Stimulated activated CD4-positive, alpha-beta T cell treated with anti-CD3 and anti-CD28 coated beads, Interleukin-4, amount 100 ng/mL, for 4 hours (primary cell): Measurements from ENCODE around the gene KRTAP12-2.

Experiments used
- DNase-seq, 2 experiments: peaks; one replicate each; pipeline ENCODE4 v3.0.0-alpha.2; 2020

Gene KRTAP12-2, protein sequence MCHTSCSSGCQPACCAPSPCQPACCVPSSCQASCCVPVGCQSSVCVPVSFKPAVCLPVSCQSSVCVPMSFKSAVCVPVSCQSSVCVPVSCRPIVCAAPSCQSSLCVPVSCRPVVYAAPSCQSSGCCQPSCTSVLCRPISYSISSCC

DNA sequence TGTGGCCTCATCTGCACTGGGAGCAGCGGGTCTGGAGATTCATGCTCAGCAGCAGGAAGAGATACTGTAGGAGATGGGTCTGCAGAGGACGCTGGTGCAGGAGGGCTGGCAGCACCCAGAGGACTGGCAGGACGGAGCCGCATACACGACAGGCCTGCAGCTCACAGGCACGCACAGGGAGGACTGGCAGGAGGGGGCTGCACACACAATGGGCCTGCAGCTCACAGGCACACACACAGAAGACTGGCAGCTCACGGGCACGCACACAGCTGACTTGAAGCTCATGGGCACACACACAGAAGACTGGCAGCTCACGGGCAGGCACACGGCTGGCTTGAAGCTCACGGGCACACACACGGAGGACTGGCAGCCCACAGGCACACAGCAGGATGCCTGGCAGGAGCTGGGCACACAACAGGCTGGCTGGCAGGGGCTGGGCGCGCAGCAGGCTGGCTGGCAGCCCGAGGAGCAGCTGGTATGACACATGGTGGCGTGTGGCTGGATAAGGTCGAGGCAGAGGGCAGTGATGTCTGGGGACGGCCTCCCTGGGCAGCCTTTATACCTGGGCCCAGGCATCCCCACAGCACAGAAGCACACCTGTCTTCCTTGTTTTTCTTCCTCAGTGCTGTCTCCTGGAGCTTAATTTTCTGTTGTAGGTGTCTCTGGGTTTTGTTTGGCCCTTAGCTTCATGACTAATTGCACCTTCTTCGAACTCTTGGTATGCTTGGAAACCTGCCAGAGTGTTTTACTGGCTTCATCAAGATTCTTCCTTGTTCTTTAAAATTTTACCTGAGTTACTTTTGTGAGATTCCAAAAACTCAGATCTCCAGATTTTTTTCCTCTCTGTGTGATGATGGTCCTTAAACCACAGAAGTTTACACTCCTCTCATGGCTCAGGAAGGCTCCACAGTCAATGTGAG, at the start of gene KRTAP12-2:
TSS of gene KRTAP12-2 (minus strand) at position 527 of the 920 bp plus-strand sequence. CDS start at position 486, 41 bp downstream.
- no peak for DNase-seq

DNA sequence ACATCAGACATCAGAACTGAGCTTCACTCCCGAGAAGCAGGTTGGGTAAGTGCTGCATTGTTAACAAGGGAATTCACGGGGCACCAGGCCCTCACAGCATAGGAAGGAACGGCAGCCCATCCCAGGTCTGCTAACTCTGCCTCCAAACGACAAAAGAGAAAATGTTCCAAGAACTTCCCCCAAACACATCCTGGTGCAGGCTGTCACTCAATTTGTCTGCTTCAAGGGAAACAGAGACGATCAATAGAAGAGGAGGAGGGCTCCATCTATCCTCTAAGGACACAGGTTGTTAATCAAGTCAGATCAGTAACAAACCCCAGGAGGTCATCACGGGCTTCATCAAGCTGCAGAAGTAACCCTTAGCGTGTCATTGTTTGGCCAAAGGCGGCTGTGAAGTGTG, 48.2 kb upstream of the KRTAP12-2 start:
- no peak for DNase-seq

DNA sequence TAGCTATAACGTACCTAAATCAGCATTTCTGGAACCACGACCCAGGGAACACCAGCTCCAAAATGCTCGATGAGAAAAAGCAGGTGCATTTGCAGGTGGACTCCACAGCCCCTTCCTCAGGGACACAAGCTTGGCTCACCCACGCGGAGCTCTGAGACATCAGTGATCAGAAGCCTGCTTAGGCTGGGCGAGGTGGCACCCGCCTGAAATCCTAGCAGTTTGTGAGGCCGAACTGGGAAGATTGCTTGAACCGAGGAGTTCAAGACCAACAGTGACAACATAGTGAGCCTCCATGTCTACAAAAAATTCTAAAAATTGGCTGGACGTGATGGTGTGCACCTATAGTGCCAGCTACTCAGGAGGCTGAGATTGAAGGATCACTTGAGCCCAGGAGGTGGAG, 47.1 kb upstream of the KRTAP12-2 start:
- no peak for DNase-seq

DNA sequence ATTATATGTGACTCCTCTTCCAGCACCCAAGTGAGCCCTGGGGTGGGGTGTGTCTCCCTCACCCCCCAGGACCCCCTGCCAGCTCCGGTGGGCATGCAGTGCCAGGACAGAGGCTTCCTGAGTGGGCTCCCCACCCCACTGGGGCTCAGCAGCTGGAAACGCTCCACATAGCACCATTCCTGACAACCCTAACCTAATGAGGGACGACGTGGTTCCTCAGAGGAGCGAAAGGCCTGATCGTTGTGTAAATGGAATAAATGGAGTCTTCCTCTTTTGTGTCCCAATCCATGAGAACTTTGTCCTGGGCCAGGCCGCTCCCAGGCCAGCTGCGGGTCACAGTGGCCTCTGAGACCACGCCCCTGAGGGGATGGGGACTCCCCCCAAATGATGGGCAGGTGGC, 46.4 kb upstream of the KRTAP12-2 start:
- no peak for DNase-seq

DNA sequence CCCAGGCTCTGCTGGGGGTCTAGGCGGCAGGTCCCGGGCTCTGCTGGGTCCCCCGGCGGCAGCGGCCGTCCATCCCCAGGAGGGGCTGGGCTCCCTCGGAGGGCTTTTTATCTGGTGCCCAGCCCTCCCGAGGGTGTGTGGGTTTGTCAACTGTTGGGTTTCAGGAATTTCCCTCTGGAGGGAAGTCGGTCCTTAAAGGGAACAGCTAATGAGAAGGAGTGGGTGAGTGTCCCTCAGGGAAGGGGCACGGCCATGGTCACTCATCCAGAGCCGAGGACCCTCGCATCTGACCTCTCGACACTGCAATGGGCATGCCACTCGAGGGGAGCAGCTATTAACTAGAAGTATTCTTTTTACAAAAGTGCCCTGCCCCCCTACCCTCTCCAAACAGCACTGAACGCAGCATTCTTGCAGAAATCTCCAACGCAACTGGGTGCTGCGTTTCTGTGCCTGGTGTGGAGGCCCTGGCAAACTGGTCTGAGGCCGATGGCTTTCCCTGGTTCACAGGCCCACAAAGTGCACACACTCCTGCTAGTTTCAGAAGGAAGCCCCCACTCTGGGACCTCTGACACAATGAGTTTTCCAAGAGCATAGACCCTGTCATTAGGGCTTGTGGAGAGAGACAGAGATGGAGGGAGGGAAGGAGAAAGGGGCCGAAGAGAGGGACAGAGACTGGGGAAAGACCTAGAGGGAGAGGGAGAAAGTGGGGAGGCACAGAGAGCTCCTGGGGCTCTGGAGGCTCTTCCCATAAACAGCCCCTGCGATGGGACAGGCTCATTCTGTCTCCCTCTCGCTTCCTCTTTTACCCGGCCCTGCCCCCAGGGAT, 45.7 kb upstream of the KRTAP12-2 start:
- no peak for DNase-seq

DNA sequence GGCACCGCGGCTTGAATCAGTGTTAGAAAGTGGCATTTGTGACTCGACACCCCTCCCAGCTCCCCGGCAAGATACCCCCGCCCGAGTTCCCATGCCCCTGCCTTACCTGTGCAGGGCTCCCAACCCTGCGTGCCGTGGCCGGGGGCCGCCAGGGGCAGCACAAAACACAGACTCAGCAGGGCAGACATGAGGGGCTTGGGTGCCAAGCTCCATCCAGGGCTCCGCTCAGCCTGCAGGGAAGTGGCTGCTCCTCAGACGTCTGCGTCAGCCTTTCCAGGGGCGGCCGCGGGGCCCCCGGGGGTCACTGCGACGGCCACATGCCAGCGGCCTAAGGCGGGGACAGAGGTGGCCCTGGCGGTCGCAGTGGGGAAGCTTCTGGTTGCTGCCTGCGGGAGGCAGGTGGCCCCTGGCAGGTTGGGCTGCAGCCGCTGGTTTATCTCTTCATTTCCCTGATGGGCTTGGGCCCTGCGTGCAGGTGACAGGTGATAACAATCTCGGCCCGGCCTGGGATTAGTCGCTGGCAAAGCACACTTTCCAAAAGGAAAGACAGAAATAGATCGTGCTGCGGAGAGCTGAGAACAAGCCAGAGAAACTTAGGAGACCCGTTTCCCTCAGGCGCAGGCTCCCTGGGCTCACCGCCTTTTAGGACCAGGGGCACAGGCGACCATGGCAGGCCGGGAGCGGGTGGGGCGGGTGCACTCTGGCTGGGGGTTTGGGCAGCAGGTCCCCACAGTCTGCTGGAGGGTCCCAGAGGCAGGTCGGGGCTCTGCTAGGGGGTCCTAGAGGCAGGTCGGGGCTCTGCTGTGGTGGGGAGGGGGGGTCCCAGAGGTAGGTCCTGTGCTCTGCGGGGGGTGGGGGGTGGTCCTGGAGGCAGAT, 44.8 kb upstream of the KRTAP12-2 start, which contains the start of gene TSPEAR:
TSS of gene TSPEAR (minus strand) at position 246 of the 876 bp plus-strand sequence. CDS start at position 188, 58 bp downstream.
- no peak for DNase-seq

DNA sequence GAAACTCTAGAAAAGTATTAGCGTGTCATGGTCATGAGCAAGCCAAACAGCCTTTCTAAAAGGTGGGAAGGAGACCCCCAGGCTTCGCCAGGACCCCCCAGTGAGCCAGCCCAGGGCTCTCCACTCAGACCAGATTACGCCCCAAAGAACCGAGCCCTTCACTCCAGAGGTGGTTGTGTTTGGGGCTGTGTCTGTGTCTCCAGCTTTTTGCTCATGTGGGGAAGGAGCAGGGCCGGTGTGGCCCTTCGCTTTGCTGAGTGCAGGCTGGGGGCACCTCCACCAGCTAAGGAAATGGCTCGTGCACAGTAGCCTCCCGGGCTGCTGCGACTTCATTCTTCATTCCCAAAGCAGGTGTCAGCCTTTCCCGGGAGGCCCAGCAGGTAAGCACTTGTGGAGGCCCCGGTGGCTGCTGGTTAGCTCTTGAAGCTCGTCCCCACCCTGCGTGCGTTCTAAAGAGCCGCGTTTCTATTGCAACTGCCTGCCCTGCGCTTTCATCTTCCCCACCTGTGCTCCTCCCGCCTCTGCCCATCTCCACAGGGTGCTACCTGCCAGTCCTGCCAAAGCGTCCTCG, 44.1 kb upstream of the KRTAP12-2 start:
- no peak for DNase-seq

DNA sequence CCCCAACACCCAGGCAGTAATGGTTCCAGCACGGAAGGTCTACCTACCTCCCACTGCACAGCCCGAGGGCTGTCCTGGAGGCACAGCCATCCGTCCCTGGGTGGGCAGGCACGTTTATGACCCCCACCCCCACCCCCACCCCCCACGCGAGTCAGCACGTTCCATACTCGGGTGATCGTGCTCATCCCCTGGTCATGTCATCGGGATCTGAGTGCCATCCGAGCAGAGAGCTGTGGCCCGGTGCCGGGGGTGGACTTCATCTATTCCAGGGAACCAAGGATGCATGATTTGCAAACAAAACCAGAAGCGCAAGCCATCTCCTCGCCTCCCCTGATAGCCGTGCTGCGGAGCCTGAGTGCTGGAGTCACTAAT, 43.6 kb upstream of the KRTAP12-2 start:
- no peak for DNase-seq

DNA sequence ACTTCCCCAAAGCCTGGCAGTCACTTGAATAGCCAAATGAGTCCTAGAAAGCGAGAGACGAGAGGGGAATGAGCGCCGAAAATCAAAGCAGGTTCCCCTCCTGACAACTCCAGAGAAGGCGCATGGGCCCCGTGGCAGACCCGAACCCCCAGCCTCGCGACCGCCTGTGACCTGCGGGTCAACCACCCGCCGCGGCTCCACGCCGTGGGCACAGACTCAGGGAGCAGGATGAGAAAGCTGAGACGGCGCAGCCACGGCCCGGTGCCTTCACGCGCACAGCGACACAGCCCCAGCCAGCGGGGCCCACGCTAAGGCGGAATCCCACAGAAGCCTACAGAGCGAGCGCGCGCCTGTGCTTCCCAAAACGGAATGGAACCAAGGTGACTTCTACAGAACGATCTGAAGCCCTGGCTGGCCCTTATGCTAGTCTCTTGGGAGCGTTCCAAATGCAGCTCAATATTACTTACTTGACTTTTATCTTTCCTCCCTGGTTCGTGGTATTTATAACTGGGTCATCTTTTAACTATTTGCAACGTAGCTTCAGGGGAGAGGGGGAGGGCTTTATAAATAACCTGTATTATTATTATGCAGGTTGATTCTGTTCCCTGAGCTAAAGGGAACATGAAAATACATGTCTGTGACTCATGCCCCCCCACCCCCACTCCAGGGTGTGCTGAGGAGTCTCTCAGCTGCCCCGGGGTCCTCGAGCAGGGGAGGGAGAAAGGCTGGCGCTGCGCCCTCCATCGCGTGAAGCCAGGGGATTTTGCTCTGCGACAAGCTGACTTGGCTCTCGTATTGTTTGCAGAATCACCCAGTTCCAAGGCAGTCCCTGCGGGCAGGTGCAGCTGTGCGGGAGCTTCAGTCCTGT, 42.9 kb upstream of the KRTAP12-2 start:
- DNase-seq: peak in 1 of 2 experiments; percentile 41

DNA sequence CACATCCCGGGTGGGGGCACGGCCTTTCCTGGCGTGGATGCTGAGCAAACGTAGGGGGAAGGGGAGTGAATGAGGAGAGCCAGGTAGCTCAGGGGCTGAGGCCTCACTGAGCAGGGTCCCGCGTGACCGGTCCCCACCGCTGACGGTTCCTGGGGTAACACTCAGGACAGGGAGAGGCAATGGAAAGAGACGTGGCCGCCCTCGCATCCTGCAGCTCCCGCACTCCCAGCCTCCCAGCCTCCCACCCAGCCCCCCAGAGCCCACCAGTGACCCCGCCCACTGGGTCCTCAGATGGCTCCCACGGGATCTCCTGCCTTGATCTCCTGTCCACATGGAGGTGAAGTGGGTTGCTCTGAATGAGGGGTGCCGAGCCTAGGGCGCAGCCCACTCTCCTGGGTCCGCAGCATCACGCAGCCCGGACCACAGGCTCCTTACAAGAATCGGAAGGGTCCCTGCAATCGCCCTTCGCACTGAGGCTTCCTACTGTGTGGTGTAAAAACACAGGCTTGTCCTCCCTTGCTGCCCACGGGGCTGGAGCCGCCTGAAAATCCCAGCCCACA, 42.2 kb upstream of the KRTAP12-2 start:
- DNase-seq: no peak

DNA sequence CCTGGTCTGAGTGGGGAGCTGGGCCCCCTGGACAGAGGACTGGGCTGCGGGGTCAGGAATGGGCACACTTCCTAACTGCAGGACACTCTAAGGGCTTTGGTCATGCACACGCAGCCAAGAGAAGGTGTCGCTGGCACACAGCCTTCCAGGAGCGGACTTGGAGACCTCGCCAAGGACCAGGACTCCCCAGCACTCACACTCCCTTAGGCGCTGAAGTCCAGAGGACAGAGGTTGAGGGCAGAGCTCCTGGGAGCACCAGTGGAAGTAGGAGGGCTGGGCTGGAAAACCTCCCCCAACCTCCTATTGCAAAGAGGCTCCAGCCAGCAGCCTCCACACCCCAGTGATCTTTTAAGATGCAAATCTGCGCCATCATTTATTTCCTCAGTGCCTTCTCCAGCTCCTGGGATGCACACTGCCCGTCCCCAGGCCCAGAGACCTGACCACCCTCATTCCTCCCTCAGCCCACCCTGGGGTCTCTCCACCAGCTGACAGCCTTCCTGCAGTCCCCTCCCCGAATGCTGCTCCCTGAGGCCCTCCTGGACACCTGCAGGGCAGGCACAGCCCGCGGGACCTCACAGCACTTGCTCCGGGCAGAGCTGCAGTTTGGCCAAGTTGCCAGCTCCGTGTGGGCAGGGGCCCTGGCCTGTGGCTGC, 41.6 kb upstream of the KRTAP12-2 start:
- DNase-seq: no peak

DNA sequence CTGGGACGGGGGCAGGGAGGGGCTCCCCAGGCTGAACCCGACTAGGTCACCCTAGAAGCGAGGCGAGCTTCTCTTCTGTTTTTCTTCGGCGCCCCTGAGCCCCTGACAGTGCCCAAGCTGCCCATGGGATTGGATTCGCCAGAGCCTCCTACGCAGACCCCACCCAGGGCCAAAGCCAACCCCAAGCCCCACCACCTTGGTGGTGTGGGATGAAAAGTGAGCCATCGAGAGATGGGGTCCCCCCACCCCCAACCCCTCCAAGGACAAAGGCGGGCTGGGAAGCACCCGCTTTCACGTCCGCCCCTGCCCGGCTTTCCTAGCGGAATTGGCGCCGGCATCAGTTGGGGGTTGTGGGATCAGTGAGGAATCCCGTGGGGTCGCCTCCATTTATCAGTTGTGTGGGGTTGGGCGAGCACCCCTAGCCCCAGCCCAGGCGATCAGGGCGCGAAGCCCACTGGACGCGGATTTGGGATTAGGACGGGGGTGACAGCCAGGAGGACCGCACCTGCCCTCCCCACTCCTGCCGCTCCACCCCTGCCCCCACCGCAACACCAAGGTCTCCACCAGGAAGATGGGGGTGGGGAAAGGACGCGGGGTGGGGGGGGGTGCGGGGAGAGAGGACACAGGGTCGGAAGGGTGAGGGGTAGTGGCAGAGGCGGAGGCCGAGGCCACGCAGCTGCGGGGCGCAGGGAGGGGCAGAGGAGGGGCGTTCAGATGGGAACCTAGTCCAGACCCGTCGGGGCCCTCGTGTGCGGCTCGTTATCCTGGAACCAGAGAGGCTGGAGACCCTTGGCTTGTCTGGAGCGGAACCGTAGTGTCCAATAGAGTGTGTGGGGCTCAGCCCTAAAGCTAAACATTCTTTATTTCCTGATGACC, 40.2 kb upstream of the KRTAP12-2 start:
- no peak for DNase-seq

DNA sequence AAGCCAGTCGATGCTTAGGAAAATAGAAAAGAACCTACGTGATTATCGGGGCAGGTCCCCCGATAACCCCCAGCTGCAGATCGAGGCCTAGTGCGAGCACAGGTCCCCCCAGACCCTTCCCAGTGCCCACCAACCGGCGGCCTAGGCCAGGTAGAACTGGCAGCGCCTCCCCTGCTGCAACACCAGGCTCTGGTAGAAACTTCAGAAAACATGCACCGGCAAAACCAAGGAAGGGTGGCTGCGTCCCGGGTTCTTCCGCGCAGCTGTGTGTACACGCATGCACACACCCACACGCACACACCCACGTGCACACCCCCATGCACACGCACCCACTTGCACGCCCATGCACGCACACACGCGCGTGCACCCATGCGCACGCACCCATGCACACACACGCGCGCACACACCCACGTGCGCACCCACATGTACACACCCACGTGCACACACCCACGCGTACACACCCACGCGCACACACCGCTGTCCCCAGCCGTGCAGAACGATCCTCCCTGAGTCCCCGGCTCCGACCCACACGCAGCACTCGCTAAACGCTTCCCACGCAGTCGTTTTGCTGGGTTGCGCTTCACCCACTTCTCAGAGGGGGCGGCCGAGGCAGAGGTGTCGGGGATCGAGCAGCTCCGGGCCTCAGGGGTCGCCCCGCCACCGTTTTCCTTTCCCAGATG, 39.4 kb upstream of the KRTAP12-2 start:
- DNase-seq: peak in 1 of 2 experiments; percentile 23

DNA sequence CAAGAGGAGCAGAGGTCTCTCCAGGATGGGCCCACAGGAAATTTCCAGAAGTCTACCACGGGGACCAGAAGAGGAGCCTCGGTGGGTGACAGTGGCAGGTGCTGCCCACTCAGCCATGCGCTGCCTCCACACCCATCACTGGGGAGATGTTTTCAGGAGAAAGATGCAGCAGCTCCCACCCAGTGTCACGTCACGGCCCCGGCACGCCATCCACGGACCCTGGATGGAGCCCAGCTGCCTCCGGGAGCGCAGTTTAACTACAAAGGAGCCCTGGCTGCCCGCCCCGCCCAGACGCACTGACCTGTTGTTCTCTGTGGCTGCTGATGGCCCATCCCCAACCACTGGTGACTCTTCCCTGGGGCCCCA, 37.9 kb upstream of the KRTAP12-2 start:
- no peak for DNase-seq

DNA sequence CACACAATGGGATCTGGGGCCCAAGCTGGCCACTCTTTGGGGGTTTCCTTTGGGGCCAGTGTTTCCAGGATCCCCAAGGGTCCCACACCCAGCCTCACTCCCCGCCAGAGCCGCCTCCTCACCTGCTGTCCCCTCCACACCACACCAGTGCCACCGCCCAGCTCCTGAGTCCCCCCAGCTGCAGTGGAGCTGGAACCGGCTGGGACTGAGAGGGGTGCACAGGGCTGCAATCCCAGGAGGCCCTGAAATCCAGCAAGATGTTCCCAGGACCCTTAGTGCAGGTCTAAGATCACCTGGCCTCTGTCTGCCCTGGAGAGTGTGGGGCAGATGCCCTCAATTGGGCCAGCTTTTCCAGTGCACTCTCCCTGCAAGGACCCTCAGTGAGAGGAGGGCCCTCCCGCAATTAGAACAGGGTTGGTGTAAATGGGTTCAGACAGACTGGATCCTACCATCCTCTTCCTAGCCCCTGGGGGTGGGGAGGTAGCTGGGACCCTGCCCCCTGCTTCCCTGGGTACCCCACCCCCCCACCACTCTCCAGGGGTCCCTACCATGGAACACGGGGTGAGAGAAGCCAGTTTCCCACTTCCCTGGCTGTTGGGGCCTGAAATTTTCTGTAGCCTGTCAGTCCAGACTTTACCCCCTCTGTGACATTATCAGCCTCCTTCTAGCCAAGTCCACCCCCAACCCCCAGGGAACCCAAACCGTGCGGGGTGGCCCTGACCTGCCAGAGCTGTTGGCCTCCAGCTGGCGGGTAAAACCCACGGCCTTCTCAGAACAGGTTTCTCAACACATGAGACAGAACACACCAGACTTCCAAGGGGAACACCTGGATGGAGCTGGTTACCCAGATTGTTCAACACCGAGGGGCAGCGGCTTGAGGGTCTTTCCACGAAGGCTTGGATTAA, 37.3 kb upstream of the KRTAP12-2 start:
- no peak for DNase-seq

DNA sequence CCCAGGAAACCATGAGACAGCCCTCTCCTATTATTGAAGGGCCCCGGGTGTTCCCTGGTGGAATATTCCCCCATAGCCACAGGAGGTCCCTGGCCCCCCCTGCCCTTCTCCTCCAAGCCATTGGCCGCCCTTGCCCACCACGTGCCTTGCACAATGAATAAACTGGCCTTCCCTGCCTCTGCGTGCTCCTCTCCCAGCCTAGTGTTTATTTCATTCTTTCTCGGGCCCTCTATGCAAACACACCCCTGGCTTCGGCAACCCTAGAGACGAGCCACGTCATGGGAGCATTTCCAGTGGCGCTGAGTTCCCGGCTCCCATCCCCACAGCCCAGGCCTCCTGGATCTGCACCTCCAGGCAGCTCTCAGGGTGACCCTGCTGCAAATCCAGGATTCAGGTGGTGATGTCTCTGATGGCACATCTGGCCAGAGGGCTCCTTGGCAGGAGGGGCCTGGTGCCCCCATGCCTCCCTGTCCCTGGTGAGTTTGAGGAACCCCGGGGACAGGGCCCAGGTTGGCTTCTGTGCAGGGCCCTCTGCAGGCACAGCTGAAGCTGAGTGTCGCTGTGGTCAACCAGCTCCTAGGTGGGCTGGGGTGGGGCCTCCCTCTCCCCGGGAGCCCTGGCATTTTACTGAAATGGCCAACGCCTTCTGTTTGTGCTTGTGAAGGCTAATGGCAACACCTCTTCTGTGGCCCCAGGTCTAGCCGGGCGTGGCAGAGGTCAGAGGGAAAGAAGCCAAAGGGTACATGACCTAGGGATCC, 36.4 kb upstream of the KRTAP12-2 start:
- DNase-seq: no peak
